GM12891 (cell line): ENCODE measurements around the gene SNAPIN.

Experiments used
- PAX5 ChIP-seq: IDR thresholded peaks from 2 replicates; pipeline ENCODE4 v1.6.1; 2011; ENCODE audit warnings: low read length, moderate library complexity, mild to moderate bottlenecking; ENCODE audit not compliant: insufficient read depth, severe bottlenecking
- POLR2A ChIP-seq: IDR thresholded peaks from 2 replicates; pipeline ENCODE4 v1.6.1; 2011; ENCODE audit warnings: low read depth, low read length, control low read depth
- POLR2AphosphoS5 ChIP-seq: IDR thresholded peaks from 2 replicates; pipeline ENCODE4 v1.6.1; 2011; ENCODE audit warnings: low read depth, low read length, control low read depth
- POU2F2 ChIP-seq: IDR thresholded peaks from 2 replicates; pipeline ENCODE4 v1.6.1; 2011; ENCODE audit warnings: low read depth, mild to moderate bottlenecking, control low read depth, low read length, moderate library complexity
- SPI1 ChIP-seq: IDR thresholded peaks from 2 replicates; pipeline ENCODE4 v1.6.1; 2011; ENCODE audit warnings: low read depth, low read length, control low read depth
- TAF1 ChIP-seq: IDR thresholded peaks from 2 replicates; pipeline ENCODE4 v1.6.1; 2011; ENCODE audit warnings: low read depth, low read length, control low read depth

GRCh38 chr1:153683854-153684253 lies 25.4 kb downstream of the SNAPIN start:
- TF ChIP-seq POLR2A, result no peak
- TF ChIP-seq POLR2AphosphoS5, result no peak
- TF ChIP-seq TAF1, result no peak
- TF ChIP-seq POU2F2, result no peak
- TF ChIP-seq PAX5, result no peak
- no peak for TF ChIP-seq SPI1
